ENCODE data around the gene MMP15.

MMP15 gene

GRCh38 chr16:58038219-58038641 lies 12.7 kb downstream of the MMP15 start:
- Histone ChIP-seq H3K36me3 (replicated peaks; ENCODE audit: low read depth, low read length) (no peaks in the 10 kb centered on the region), H3K4me3 (ENCODE audit: low read length) (no peak overlapping the region), H3K4me1 (ENCODE audit: low read length) (peaks cover 8% of the 10 kb centered on the region), H2AFZ (ENCODE audit: low read depth, low read length) (no peak overlapping the region), H3K9ac (ENCODE audit: low read length) (no peak overlapping the region), H3K4me2 (ENCODE audit: low read length) (no peak overlapping the region), H4K20me1 (ENCODE audit: insufficient read depth, low read length) (no peaks in the 10 kb centered on the region), H3K27ac (ENCODE audit: low read length) (no peak overlapping the region), H3K9me3 (ENCODE audit: insufficient read depth, low read length) (no peaks in the 10 kb centered on the region), H3K79me2 (ENCODE audit: low read length) (no peaks in the 10 kb centered on the region), H3K27me3 (ENCODE audit: low read depth, low read length) (peaks cover 12% of the 10 kb centered on the region)
- TF ChIP-seq EZH2phosphoT487 (IDR thresholded peaks at IDR 0.05; ENCODE audit: low read depth) = no peak
- no peak for TF ChIP-seq CTCF (IDR thresholded peaks at IDR 0.05; ENCODE audit: low read depth, low read length)

GRCh38 chr16:58039829-58040495 lies 14.4 kb downstream of the MMP15 start:
- no peaks in the 10 kb centered on the region for H3K36me3 ChIP-seq (replicated peaks; ENCODE audit: low read depth, low read length)
- no peak overlapping the region for H3K4me2 ChIP-seq (ENCODE audit: low read length)
- TF ChIP-seq CTCF (IDR thresholded peaks at IDR 0.05; ENCODE audit: low read depth, low read length) = no peak
- TF ChIP-seq EZH2phosphoT487 (IDR thresholded peaks at IDR 0.05; ENCODE audit: low read depth) = no peak

GRCh38 chr16:58040496-58040846 lies 14.9 kb downstream of the MMP15 start:
- H3K4me3 ChIP-seq (ENCODE audit: low read length) = no peak overlapping the region
- H3K4me2 ChIP-seq (ENCODE audit: low read length) = no peak overlapping the region
- no peaks in the 10 kb centered on the region for H4K20me1 ChIP-seq (ENCODE audit: insufficient read depth, low read length)
- no peaks in the 10 kb centered on the region for H3K36me3 ChIP-seq (replicated peaks; ENCODE audit: low read depth, low read length)
- no peaks in the 10 kb centered on the region for H3K9me3 ChIP-seq (ENCODE audit: insufficient read depth, low read length)
- no peak overlapping the region for H2AFZ ChIP-seq (ENCODE audit: low read depth, low read length)
- no peak overlapping the region for H3K9ac ChIP-seq (ENCODE audit: low read length)
- no peaks in the 10 kb centered on the region for H3K27me3 ChIP-seq (ENCODE audit: low read depth, low read length)
- no peaks in the 10 kb centered on the region for H3K79me2 ChIP-seq (ENCODE audit: low read length)
- H3K4me1 ChIP-seq (ENCODE audit: low read length) = no peaks in the 10 kb centered on the region
- TF ChIP-seq EZH2phosphoT487 (IDR thresholded peaks at IDR 0.05; ENCODE audit: low read depth) = no peak
- TF ChIP-seq CTCF (IDR thresholded peaks at IDR 0.05; ENCODE audit: low read depth, low read length) = no peak
- no peak overlapping the region for H3K27ac ChIP-seq (ENCODE audit: low read length)

More at GRCh38 chr16:58039829-58040495, 14.4 kb downstream of the MMP15 start:
- Histone ChIP-seq H3K4me3 (ENCODE audit: low read length) (no peak overlapping the region), H3K9ac (ENCODE audit: low read length) (no peak overlapping the region), H2AFZ (ENCODE audit: low read depth, low read length) (no peak overlapping the region), H3K79me2 (ENCODE audit: low read length) (no peaks in the 10 kb centered on the region), H3K27ac (ENCODE audit: low read length) (no peak overlapping the region), H4K20me1 (ENCODE audit: insufficient read depth, low read length) (no peaks in the 10 kb centered on the region), H3K4me1 (ENCODE audit: low read length) (peaks cover 2% of the 10 kb centered on the region), H3K27me3 (ENCODE audit: low read depth, low read length) (peaks cover under 1% of the 10 kb centered on the region), H3K9me3 (ENCODE audit: insufficient read depth, low read length) (no peaks in the 10 kb centered on the region)

GRCh38 chr16:58040945-58041627 lies 15.5 kb downstream of the MMP15 start:
- H3K27ac ChIP-seq (ENCODE audit: low read length) = no peak overlapping the region
- H2AFZ ChIP-seq (ENCODE audit: low read depth, low read length) = no peak overlapping the region
- H3K4me1 ChIP-seq (ENCODE audit: low read length) = no peaks in the 10 kb centered on the region
- TF ChIP-seq EZH2phosphoT487 (IDR thresholded peaks at IDR 0.05; ENCODE audit: low read depth) (no peak), CTCF (IDR thresholded peaks at IDR 0.05; ENCODE audit: low read depth, low read length) (no peak)
- H3K9ac ChIP-seq (ENCODE audit: low read length) = no peak overlapping the region
- H3K9me3 ChIP-seq (ENCODE audit: insufficient read depth, low read length) = no peaks in the 10 kb centered on the region
- H3K4me3 ChIP-seq (ENCODE audit: low read length) = no peak overlapping the region
- H4K20me1 ChIP-seq (ENCODE audit: insufficient read depth, low read length) = no peaks in the 10 kb centered on the region
- H3K4me2 ChIP-seq (ENCODE audit: low read length) = no peak overlapping the region
- H3K79me2 ChIP-seq (ENCODE audit: low read length) = no peaks in the 10 kb centered on the region
- no peaks in the 10 kb centered on the region for H3K36me3 ChIP-seq (replicated peaks; ENCODE audit: low read depth, low read length)
- H3K27me3 ChIP-seq (ENCODE audit: low read depth, low read length) = no peaks in the 10 kb centered on the region
